ENCODE results near the gene CMSS1. TPM values are rescaled to one million over a fixed set of nuclear protein-coding genes. Genes with fewer than 3 reads are reported as not detected.
A peak's percentile ranks its signal among the peaks of the same experiment; 100 is the strongest.

The CMSS1 gene
- total RNA-seq, 1 experiment from 2014 or later, result 86.3 TPM

DNA sequence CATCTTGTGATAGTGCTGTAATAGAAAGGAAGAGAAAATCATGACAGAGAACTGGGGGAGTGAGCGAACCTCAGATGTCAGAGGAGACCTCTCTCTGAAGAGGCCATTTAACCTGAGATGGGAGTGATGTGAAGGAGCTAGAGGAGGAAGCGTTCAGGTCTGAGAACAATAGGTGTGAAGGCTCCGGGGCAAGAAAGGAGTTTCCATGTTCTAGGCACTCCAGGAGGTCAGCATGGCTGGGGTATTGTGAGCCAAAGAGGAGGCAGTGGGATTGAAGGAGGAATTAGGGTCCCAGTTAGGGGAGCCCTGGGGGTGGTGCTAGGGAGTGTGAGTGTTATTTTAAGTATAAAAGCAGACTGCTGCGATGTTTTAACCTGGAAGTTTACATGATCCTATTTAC, 305.4 kb downstream of the CMSS1 start:
- no peak overlapping the region for H3K27ac ChIP-seq (ENCODE audit: low read length)
- ChIA-PET POLR2A (no interaction called here), CTCF (no interaction called here)
- H3K4me1 ChIP-seq (ENCODE audit: control insufficient read depth, insufficient read depth, low read length), result no peaks in the 10 kb centered on the region
- H3K36me3 ChIP-seq (ENCODE audit: control insufficient read depth, insufficient read depth, low read length), result no peaks in the 10 kb centered on the region
- TF ChIP-seq TCF7L2 (IDR thresholded peaks at IDR 0.05; ENCODE audit: low read depth, low read length), result no peak
- TF ChIP-seq CTCF (IDR thresholded peaks at IDR 0.05), result no peak
- intact Hi-C loops (cut with micrococcal nuclease; ENCODE audit: unreplicated experiment), result no loop called here
- H3K27me3 ChIP-seq (ENCODE audit: control insufficient read depth, insufficient read depth, low read length), result no peaks in the 10 kb centered on the region
- H3K4me3 ChIP-seq (ENCODE audit: low read depth in 2 of 2, low read length in 2 of 2), result no peak overlapping the region
- H3K9me3 ChIP-seq (ENCODE audit: control insufficient read depth, insufficient read depth, low read depth, low read length), result no peaks in the 10 kb centered on the region
- ATAC-seq, result no peak
- no peak for DNase-seq (ENCODE audit: low read depth, low spot score)
- BruUV-seq (replicated peaks), result no TSS peak
- in situ Hi-C loops (cut with HindIII; ENCODE audit: low pct_unique_long_range_greater_than_20kb, low sequenced_read_pairs), result no loop called here

DNA sequence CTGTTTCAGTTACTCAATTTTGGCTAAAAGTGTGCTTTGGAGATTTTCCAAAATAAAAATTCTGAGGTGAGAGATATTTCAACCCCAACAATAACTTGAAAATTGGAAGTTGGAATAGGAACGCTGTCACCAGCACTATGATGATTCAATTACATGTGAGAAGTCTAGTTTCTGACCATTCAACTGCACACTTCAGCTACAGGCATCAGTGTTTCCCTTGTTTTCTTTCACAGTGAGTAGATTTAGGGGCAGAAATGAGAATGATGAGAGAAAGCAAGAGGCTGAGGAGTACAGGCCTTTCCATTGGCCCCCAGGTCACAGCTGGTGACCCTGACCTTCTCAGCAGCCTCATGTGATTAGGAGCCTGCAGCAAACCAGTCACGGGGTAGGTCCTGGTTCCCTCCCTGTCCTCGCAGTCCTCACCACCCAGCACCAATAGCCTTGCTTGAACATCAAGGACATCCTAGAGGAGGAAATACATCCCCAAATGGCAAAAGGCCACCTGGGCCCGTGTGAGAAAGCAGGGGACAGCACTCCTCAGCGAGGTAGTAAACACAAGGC, 306.6 kb downstream of the CMSS1 start:
- Histone ChIP-seq H3K27ac (ENCODE audit: low read length) (no peak overlapping the region), H3K4me1 (ENCODE audit: control insufficient read depth, insufficient read depth, low read length) (no peaks in the 10 kb centered on the region), H3K4me3 (ENCODE audit: low read depth in 2 of 2, low read length in 2 of 2) (no peak overlapping the region), H3K36me3 (ENCODE audit: control insufficient read depth, insufficient read depth, low read length) (no peaks in the 10 kb centered on the region), H3K9me3 (ENCODE audit: control insufficient read depth, insufficient read depth, low read depth, low read length) (no peaks in the 10 kb centered on the region), H3K27me3 (ENCODE audit: control insufficient read depth, insufficient read depth, low read length) (no peaks in the 10 kb centered on the region)
- ATAC-seq (peak; percentile 42; the same call in 1 of the 2 replicates), DNase-seq (ENCODE audit: low read depth, low spot score) (no peak)
- in situ Hi-C loops (cut with HindIII; ENCODE audit: low pct_unique_long_range_greater_than_20kb, low sequenced_read_pairs), result no loop called here
- POLR2A ChIA-PET, result no interaction called here
- CTCF ChIA-PET, result no interaction called here
- intact Hi-C loops (cut with micrococcal nuclease; ENCODE audit: unreplicated experiment), result no loop called here
- TF ChIP-seq TCF7L2 (IDR thresholded peaks at IDR 0.05; ENCODE audit: low read depth, low read length), result no peak
- TF ChIP-seq CTCF (IDR thresholded peaks at IDR 0.05), result no peak
- TF ChIP-seq, protein P1, sequence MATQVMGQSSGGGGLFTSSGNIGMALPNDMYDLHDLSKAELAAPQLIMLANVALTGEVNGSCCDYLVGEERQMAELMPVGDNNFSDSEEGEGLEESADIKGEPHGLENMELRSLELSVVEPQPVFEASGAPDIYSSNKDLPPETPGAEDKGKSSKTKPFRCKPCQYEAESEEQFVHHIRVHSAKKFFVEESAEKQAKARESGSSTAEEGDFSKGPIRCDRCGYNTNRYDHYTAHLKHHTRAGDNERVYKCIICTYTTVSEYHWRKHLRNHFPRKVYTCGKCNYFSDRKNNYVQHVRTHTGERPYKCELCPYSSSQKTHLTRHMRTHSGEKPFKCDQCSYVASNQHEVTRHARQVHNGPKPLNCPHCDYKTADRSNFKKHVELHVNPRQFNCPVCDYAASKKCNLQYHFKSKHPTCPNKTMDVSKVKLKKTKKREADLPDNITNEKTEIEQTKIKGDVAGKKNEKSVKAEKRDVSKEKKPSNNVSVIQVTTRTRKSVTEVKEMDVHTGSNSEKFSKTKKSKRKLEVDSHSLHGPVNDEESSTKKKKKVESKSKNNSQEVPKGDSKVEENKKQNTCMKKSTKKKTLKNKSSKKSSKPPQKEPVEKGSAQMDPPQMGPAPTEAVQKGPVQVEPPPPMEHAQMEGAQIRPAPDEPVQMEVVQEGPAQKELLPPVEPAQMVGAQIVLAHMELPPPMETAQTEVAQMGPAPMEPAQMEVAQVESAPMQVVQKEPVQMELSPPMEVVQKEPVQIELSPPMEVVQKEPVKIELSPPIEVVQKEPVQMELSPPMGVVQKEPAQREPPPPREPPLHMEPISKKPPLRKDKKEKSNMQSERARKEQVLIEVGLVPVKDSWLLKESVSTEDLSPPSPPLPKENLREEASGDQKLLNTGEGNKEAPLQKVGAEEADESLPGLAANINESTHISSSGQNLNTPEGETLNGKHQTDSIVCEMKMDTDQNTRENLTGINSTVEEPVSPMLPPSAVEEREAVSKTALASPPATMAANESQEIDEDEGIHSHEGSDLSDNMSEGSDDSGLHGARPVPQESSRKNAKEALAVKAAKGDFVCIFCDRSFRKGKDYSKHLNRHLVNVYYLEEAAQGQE (IDR thresholded peaks at IDR 0.05; ENCODE audit: insufficient read depth in 1 of 2, low read depth in 2 of 2, low read length in 1 of 2), result no peak
- TF ChIP-seq POLR2AphosphoS5 (IDR thresholded peaks at IDR 0.05; ENCODE audit: low read depth, low read length), result no peak
- no peak for TF ChIP-seq SIN3A (IDR thresholded peaks at IDR 0.05; ENCODE audit: borderline replicate concordance, insufficient read depth, low read depth, low read length)
- no TSS peak for BruUV-seq (replicated peaks)
